Gastroesophageal sphincter (tissue), 4 donors: ENCODE data around the gene BDH1. TPM values are rescaled to one million over a fixed set of nuclear protein-coding genes. Genes with fewer than 3 reads are reported as not detected.
A peak's percentile ranks its signal among the peaks of the same experiment; 100 is the strongest.

Source experiments
- ATAC-seq: fragments of 150-250 bp; one replicate; pipeline ENCODE4 v1.9.1; 2016; ENCODE audit warnings: mild to moderate bottlenecking, moderate library complexity
- H3K27ac ChIP-seq, 4 donors: fragments of 200-600 bp; sonication (generic) in 3 of 4; 1 replicate in 3 of 4; 2 replicates in 1 of 4; pipeline ENCODE4 v1.5.1; 2016 to 2019
- H3K27me3 ChIP-seq: fragments of 200-600 bp; sonication (generic); one replicate; pipeline ENCODE4 v1.5.1; 2019
- H3K36me3 ChIP-seq, 2 donors: fragments of 200-600 bp; sonication (generic); one replicate each; pipeline ENCODE4 v1.5.1; 2019; ENCODE audit warnings: control low read depth in 1 of 2
- H3K4me1 ChIP-seq, 3 donors: fragments of 200-600 bp; sonication (generic); 1 replicate in 2 of 3; 2 replicates in 1 of 3; pipeline ENCODE4 v1.5.1; 2016 to 2019; ENCODE audit warnings: control low read depth in 2 of 3
- H3K4me3 ChIP-seq, 2 donors: fragments of 200-600 bp; sonication (generic); one replicate each; pipeline ENCODE4 v1.5.1; 2019; ENCODE audit warnings: mild to moderate bottlenecking in 1 of 2, moderate library complexity in 1 of 2
- H3K9me3 ChIP-seq, 3 donors: fragments of 200-600 bp; sonication (generic); one replicate each; pipeline ENCODE4 v1.5.1; 2017 to 2019; ENCODE audit warnings: control low read depth in 2 of 3
- CTCF ChIP-seq, 4 experiments: fragments of 200-600 bp in 2 of 4; fragments of 450-650 bp in 2 of 4; sonication (generic) in 1 of 4; IDR thresholded peaks; one replicate each; pipeline ENCODE4 v1.5.1; 2017 to 2019; ENCODE audit warnings: antibody characterized with exemption in 4 of 4, mild to moderate bottlenecking in 2 of 4, moderate library complexity in 2 of 4
- EP300 ChIP-seq: sonication (generic); formaldehyde crosslinking; IDR thresholded peaks from one replicate; pipeline ENCODE4 v1.6.1; 2017; ENCODE audit warnings: antibody characterized with exemption, mild to moderate bottlenecking
- POLR2A ChIP-seq, 2 donors: fragments of 450-650 bp; IDR thresholded peaks; one replicate each; pipeline ENCODE4 v1.6.1; 2017; ENCODE audit warnings: antibody characterized with exemption in 2 of 2, mild to moderate bottlenecking in 2 of 2, moderate library complexity in 1 of 2
- POLR2AphosphoS5 ChIP-seq: sonication (generic); formaldehyde crosslinking; IDR thresholded peaks from one replicate; pipeline ENCODE4 v1.6.1; 2017; ENCODE audit warnings: antibody characterized with exemption
- WGBS, 2 donors: methylation state at CpG; one replicate each; pipeline ENCODE4 v1.1.5; 2018; ENCODE audit warnings: low coverage in 1 of 2; 5-methylcytosine and 5-hydroxymethylcytosine counted together
- total RNA-seq, 4 donors: library from RNA; depleted of rRNA; stranded (reverse); fragments of >200 nt; gene quantifications; one replicate each; pipeline ENCODE4 v1.1.0, GENCODE V29; 2016

Gene BDH1
- total RNA-seq, 4 donors from 2014 or later: 8.6 to 16.2 (median 12.3) TPM

GRCh38 chr3:197533927-197534725 is 21.6 kb downstream of the BDH1 start:
- Histone ChIP-seq H3K4me1 (no peaks in the 10 kb centered on the region), H3K9me3 (no peaks in the 10 kb centered on the region), H3K36me3 (peaks cover 0 to 32% of the 10 kb centered on the region in 2 donors), H3K27me3 (no peaks in the 10 kb centered on the region), H3K27ac (no peak overlapping the region), H3K4me3 (no peak overlapping the region)
- WGBS, 2 donors: 75 to 76% methylated on average over 4 to 6 of the region's 6 CpGs
- ATAC-seq: peak; percentile 75
- TF ChIP-seq CTCF (IDR thresholded peaks at IDR 0.05): no peak
- TF ChIP-seq POLR2A (IDR thresholded peaks at IDR 0.05): no peak
- TF ChIP-seq POLR2AphosphoS5: no peak
- TF ChIP-seq EP300: no peak

GRCh38 chr3:197533396-197533795 is 22.4 kb downstream of the BDH1 start:
- Histone ChIP-seq H3K36me3 (peaks cover 0 to 37% of the 10 kb centered on the region in 2 donors), H3K27ac (no peak overlapping the region), H3K4me1 (no peaks in the 10 kb centered on the region), H3K27me3 (no peaks in the 10 kb centered on the region), H3K4me3 (no peak overlapping the region), H3K9me3 (no peaks in the 10 kb centered on the region)
- TF ChIP-seq CTCF (IDR thresholded peaks at IDR 0.05): no peak
- no peak for TF ChIP-seq EP300
- TF ChIP-seq POLR2A (IDR thresholded peaks at IDR 0.05): no peak
- TF ChIP-seq POLR2AphosphoS5: no peak
- ATAC-seq: peak; percentile 18
- WGBS, 2 donors: 71% methylated on average over 1 of the region's 10 CpGs; no CpG with 5 or more reads in 1 of the 2 donors

- no peaks in the 10 kb centered on the region for H3K4me1 ChIP-seq
- ATAC-seq: no peak
- no peaks in the 10 kb centered on the region for H3K9me3 ChIP-seq
- H3K27me3 ChIP-seq: no peaks in the 10 kb centered on the region
- 100% methylated on average over 3 of the region's 3 CpGs; no CpG with 5 or more reads in 1 of the 2 donors for WGBS, 2 donors
- TF ChIP-seq POLR2AphosphoS5: no peak
- no peak for TF ChIP-seq POLR2A (IDR thresholded peaks at IDR 0.05)
- no peak for TF ChIP-seq CTCF (IDR thresholded peaks at IDR 0.05)
- no peak for TF ChIP-seq EP300
- H3K36me3 ChIP-seq: peaks cover 0 to 47% of the 10 kb centered on the region in 2 donors
- no peak overlapping the region for H3K27ac ChIP-seq
- H3K4me3 ChIP-seq: no peak overlapping the region
Measured at GRCh38 chr3:197532388-197532787, 23.4 kb downstream of the BDH1 start.

- peaks cover 0 to 75% of the 10 kb centered on the region in 2 donors for H3K36me3 ChIP-seq
- TF ChIP-seq CTCF (IDR thresholded peaks at IDR 0.05) (no peak), POLR2AphosphoS5 (no peak), EP300 (no peak), POLR2A (IDR thresholded peaks at IDR 0.05) (no peak)
- WGBS, 2 donors: 60 to 85% methylated on average over 1 to 6 of the region's 6 CpGs
- H3K27ac ChIP-seq: no peak overlapping the region
- H3K9me3 ChIP-seq: no peaks in the 10 kb centered on the region
- H3K4me3 ChIP-seq: no peak overlapping the region
- H3K4me1 ChIP-seq: no peaks in the 10 kb centered on the region
- H3K27me3 ChIP-seq: no peaks in the 10 kb centered on the region
- ATAC-seq: no peak
Measured at GRCh38 chr3:197528190-197528589, 27.6 kb downstream of the BDH1 start.

- H3K4me3 ChIP-seq: no peak overlapping the region
- no peak for TF ChIP-seq POLR2A (IDR thresholded peaks at IDR 0.05)
- no peak for TF ChIP-seq POLR2AphosphoS5
- TF ChIP-seq CTCF (IDR thresholded peaks at IDR 0.05): no peak
- no peak for TF ChIP-seq EP300
- H3K9me3 ChIP-seq: no peaks in the 10 kb centered on the region
- ATAC-seq: no peak
- H3K4me1 ChIP-seq: no peaks in the 10 kb centered on the region
- no peak overlapping the region for H3K27ac ChIP-seq
- 86 to 100% methylated on average over 1 to 5 of the region's 5 CpGs for WGBS, 2 donors
- H3K27me3 ChIP-seq: no peaks in the 10 kb centered on the region
- H3K36me3 ChIP-seq: peaks cover 0 to 72% of the 10 kb centered on the region in 2 donors
Measured at GRCh38 chr3:197527569-197527968, 28.2 kb downstream of the BDH1 start.
